ENCODE measurements around the gene SLC25A33. TPM values are rescaled to one million over a fixed set of nuclear protein-coding genes. Genes with fewer than 3 reads are reported as not detected.

SLC25A33 gene
- polyA plus RNA-seq, 3 donors from 2014 or later: 6.4 to 7.4 (median 7.0) TPM

DNA sequence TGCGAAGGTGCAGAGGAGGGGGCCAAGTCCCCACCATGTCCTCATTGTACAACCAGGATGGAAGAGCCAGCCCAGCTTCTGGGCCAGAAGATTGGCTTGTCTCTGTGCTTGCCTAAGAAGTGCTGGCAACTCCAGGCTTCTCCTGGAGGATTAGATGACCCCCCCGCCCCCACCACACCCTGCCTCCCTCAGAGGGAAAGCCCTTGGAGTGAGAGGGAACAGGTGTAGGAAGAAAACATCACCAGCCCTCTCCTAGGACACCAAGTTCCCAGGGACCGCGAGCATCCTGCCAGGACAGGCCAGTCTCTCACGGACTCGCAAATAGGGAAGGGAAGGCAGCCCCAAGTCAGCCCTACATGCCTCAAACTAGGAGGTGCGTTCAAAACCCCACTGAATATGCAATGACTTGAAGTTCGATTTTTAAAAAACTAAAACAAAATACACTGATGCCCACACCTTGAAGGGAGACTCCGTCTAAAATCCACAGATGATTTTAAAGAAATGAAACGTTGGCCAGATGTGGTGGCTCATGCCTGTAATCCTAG lies 20.7 kb upstream of the SLC25A33 start:
- Mint-ChIP-seq H3K36me3 (no peaks in the 10 kb centered on the region), H3K27ac (no peak overlapping the region), H3K4me1 (no peaks in the 10 kb centered on the region), H3K4me3 (no peak overlapping the region), H3K9me3 (no peaks in the 10 kb centered on the region), H3K27me3 (ENCODE audit: low read depth in 3 of 3) (peaks cover 0 to 4% (median 2%) of the 10 kb centered on the region in 3 donors)
- DNase-seq: no peak

DNA sequence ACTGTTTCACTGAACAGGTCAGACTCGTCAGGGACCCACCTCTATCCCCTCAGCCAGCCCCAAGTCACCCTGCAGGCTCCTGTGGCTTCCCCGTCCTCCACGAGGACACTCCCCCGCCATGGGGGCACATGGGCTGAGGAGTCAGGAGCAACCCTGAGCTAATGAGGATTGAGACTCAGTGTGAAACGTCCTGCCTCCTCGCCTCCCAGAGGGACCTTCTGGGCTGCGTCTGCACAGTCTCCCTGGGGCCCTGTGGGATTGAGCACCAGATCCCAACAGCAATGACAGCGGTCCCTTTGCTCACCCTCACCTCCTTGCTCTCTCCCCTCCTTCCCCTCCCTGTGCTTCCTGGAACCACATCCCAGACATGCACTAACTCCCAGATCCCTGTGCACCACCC lies 18.9 kb upstream of the SLC25A33 start:
- no peaks in the 10 kb centered on the region for H3K9me3 Mint-ChIP-seq
- no peak for DNase-seq
- H3K4me3 Mint-ChIP-seq: no peak overlapping the region
- no peaks in the 10 kb centered on the region for H3K36me3 Mint-ChIP-seq
- no peak overlapping the region for H3K27ac Mint-ChIP-seq
- peaks cover 2 to 4% (median 2%) of the 10 kb centered on the region in 3 donors for H3K27me3 Mint-ChIP-seq (ENCODE audit: low read depth in 3 of 3)
- H3K4me1 Mint-ChIP-seq: no peaks in the 10 kb centered on the region

DNA sequence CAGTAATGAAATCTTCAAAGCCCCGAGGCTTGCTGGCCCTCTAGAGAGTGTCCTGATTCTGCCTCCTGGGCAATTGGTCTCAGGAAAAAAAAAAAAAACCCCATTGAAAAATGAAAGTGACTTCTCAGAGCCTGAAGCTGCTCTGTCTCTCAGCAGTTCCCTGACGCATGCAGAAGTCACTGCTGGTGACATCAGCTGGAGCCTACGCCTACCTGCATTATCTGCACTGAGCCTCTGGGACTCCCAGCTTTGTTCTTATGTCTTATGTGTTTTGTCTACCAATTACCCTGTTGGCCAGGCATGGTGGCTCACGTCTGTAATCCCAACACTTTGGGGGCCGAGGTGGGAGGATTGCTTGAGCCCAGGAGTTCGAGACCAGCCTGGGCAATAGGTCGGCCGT lies 10.1 kb upstream of the SLC25A33 start:
- DNase-seq: no peak
- H3K4me3 Mint-ChIP-seq: no peak overlapping the region
- no peaks in the 10 kb centered on the region for H3K4me1 Mint-ChIP-seq
- H3K36me3 Mint-ChIP-seq: no peaks in the 10 kb centered on the region
- no peaks in the 10 kb centered on the region for H3K9me3 Mint-ChIP-seq
- peaks cover 0 to 3% (median 0%) of the 10 kb centered on the region in 3 donors for H3K27me3 Mint-ChIP-seq (ENCODE audit: low read depth in 3 of 3)
- H3K27ac Mint-ChIP-seq: no peak overlapping the region

DNA sequence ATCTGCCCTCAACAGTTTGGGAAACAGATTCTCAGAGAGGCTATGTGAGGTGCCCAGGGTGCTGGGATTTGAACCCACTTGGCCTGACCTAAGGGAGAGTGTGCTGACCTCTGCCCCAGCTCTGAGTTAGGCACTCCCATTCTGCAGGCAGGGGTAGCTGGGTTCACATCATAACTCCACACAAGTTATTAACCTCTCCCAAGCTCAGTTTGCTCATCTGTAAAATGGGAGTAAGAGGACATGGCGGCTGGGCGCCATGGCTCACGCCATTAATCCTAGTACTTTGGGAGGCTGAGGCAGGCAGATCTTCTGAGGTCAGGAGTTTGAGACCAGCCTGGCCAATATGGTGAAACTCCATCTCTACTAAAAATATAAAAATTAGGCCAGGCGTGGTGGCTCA lies 8.9 kb upstream of the SLC25A33 start:
- H3K27ac Mint-ChIP-seq: no peak overlapping the region
- no peaks in the 10 kb centered on the region for H3K9me3 Mint-ChIP-seq
- H3K27me3 Mint-ChIP-seq (ENCODE audit: low read depth in 3 of 3): peaks cover 0 to 1% (median 0%) of the 10 kb centered on the region in 3 donors
- DNase-seq: no peak
- H3K36me3 Mint-ChIP-seq: no peaks in the 10 kb centered on the region
- H3K4me3 Mint-ChIP-seq: no peak overlapping the region
- H3K4me1 Mint-ChIP-seq: no peaks in the 10 kb centered on the region

DNA sequence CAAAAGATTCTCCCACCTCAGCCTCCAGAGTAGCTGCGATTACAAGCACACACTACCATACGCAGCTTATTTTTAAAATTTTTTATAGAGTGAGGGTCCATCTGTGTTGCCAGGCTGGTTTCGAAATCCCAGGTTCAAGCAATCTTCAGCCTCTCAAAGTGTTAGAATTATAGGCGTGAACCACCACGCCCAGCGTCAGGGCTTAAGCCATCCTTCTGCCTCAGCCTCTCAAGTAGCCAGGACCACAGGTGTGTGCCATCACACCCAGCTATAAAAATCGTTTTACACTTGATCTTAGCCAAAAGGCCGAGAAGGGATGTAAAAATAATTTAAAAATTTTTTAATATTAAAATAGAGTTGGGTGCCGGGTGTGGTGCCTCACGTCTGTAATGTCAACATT lies 4.3 kb upstream of the SLC25A33 start:
- H3K4me1 Mint-ChIP-seq: peaks cover 13 to 16% of the 10 kb centered on the region in 2 donors
- no peaks in the 10 kb centered on the region for H3K9me3 Mint-ChIP-seq
- no peak overlapping the region for H3K4me3 Mint-ChIP-seq
- DNase-seq: no peak
- H3K36me3 Mint-ChIP-seq: no peaks in the 10 kb centered on the region
- H3K27ac Mint-ChIP-seq: no peak overlapping the region
- H3K27me3 Mint-ChIP-seq (ENCODE audit: low read depth in 3 of 3): peaks cover 2 to 6% (median 5%) of the 10 kb centered on the region in 3 donors

DNA sequence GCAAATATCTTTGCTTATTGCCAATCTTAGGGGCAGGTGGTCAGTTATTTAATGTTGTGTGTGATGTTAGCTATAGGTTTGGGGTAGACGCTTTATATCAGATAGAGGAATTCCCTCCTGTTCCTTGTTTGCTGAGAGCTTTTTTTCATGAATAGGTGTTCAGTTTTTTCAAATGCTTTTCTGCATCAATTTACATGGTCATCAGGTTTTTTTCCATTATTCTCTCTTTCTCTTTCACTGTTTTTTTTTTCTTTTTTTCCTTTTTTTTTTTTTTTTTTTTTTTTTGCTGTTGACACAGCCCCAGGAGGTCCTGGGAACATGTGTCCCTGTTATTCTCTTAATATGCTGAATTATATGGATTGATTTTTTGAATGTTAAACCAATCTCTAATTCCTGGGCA lies 3.0 kb upstream of the SLC25A33 start:
- Mint-ChIP-seq H3K27ac (no peak overlapping the region), H3K9me3 (no peaks in the 10 kb centered on the region), H3K36me3 (no peaks in the 10 kb centered on the region), H3K4me3 (no peak overlapping the region), H3K27me3 (ENCODE audit: low read depth in 3 of 3) (peaks cover 2 to 8% (median 5%) of the 10 kb centered on the region in 3 donors), H3K4me1 (peaks cover 21 to 25% of the 10 kb centered on the region in 2 donors)
- no peak for DNase-seq

DNA sequence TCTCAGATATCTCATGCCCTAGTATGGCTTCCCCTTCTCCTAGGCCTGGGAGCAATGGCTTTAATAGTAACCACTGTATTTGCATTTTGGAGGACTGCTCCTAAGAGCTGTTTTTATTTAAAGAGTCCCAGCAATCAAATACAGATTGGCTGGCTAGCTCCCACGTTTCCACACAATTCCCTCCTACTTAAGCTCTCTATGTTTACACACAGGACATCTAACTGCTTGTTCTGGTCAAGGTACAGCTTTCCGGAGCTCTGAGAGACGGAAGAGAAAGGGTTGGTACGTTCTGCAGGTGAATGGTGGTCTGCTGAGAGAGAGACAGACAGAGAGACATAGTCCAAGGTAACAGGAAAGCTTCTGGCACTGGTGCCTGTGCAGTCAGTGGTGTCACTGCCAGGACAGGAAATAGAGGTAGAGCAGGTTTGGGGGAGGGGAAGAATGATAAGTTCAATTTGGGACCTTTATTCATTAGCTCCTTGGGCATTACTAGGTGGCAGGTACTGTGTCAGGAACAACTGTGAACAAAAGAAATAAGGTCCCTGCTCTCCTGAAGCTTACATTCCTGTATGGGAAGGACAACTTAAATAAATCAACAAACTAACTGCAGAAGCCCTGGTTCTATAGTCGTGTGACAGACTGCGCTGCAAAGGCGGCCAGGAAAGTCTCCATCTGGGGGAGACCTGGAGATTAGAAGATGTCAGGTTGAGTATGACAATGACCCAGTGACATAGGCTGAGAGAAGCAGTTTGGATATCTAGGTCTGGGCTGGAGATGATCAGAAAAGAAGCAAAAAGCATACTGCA lies 1.2 kb upstream of the SLC25A33 start:
- peak overlapping the region; percentile 23 to 58 (median 44) for H3K4me3 Mint-ChIP-seq
- H3K27ac Mint-ChIP-seq: peak overlapping the region; percentile 80 to 89 (median 85)
- DNase-seq: no peak
- H3K27me3 Mint-ChIP-seq (ENCODE audit: low read depth in 3 of 3): peaks cover 2 to 9% (median 5%) of the 10 kb centered on the region in 3 donors
- peaks cover 28 to 32% of the 10 kb centered on the region in 2 donors for H3K4me1 Mint-ChIP-seq
- no peaks in the 10 kb centered on the region for H3K36me3 Mint-ChIP-seq
- H3K9me3 Mint-ChIP-seq: no peaks in the 10 kb centered on the region

DNA sequence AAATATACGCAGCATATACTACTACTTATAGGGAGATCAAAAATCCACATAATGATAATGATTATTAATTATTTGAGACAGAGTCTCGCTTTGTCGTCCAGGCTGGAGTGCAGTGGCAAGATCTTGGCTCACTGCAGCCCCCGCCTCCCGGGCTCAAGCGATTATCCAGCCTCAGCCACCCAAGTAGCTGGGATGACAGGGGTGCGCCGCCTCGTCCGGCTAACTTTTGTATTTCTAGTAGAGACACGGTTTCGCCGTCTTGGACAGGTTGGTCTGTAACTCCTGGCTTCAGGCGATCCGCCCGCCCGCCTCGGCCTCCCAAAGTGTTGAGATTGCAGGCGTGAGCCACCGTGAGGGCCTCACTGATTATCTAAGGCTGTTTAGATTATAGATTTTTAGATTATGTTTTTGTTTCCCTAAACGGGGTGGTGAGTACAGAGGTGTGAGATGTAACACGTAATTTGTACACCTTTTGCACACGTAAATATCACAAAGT lies 548 bp upstream of the SLC25A33 start:
- DNase-seq: no peak
- H3K4me3 Mint-ChIP-seq: peak overlapping the region; percentile 70 to 86 (median 84)

DNA sequence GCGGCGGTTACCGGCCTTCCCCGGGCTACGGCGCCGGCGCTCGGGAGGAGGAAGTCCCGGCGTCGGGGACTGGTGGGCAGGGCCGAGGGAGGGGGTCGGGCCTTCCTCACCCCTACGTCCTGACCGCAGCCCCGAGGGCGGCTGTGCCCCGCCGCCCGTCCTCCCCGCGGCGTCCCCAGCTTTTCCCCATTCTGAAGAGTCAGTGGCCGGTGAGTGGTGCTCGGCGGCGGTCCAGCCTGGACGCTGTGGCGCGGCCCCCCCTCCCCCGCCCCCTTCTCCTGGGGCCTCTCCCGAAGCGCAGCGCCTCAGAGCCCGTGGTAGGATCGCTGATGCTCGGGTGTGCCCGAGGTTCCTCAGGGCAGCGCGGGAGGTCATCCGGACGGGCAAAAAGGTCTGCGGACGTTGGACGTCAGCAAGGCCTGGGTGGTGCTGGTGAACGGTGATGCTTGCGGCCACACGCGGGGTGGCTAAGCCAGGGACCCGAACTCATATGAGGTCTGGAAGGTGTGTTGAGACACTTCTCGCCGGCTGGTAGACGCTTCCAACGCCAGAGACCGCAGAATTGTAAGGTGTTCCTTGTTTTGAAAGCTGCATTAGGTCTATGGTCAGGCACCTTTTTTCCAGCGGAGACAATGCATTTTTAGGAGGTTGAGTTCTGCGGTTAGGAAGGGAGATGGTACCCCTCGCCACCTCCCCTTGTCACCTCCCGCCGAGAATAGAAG lies 725 bp downstream of the SLC25A33 start:
- Mint-ChIP-seq H3K9me3 (no peaks in the 10 kb centered on the region), H3K27me3 (ENCODE audit: low read depth in 3 of 3) (peaks cover 2 to 11% (median 5%) of the 10 kb centered on the region in 3 donors), H3K36me3 (peaks cover 0 to 2% (median 0%) of the 10 kb centered on the region in 3 donors), H3K4me1 (peaks cover 28 to 37% of the 10 kb centered on the region in 2 donors), H3K4me3 (peak overlapping the region; percentile 87 to 90 (median 88)), H3K27ac (peak overlapping the region; percentile 75 to 94 (median 86))
- peak; percentile 64 to 69 (median 67) for DNase-seq

More for the DNA sequence above, 548 bp upstream of the SLC25A33 start:
- Mint-ChIP-seq H3K36me3 (no peaks in the 10 kb centered on the region), H3K27me3 (ENCODE audit: low read depth in 3 of 3) (peaks cover 2 to 9% (median 5%) of the 10 kb centered on the region in 3 donors), H3K27ac (peak overlapping the region; percentile 78 to 89 (median 86)), H3K4me1 (peaks cover 28 to 32% of the 10 kb centered on the region in 2 donors), H3K9me3 (no peaks in the 10 kb centered on the region)

DNA sequence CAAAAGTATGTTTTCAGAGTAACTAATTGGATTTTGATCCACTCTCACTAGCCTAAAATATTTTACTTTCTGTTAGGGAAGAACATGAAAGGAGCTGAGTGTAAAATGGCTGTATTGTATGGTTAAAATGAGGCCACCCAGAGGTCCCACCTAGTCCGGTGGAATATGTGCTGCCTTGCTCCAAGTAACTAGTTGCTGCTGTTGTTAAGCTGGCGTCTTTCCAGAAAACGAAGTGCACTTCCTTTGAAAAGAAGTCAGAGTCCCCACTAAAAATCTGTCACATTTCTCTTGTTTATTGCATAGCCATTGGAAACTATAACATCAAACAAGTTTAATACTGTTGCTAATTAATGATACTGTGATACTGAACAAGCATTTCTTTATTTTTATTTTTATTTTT lies 3.2 kb downstream of the SLC25A33 start:
- Mint-ChIP-seq H3K36me3 (peaks cover 0 to 3% (median 0%) of the 10 kb centered on the region in 3 donors), H3K4me1 (peaks cover 28 to 38% of the 10 kb centered on the region in 2 donors), H3K4me3 (peak overlapping the region in 1 of 5 donors; percentile 28), H3K27me3 (ENCODE audit: low read depth in 3 of 3) (peaks cover 2 to 11% (median 5%) of the 10 kb centered on the region in 3 donors), H3K27ac (peak overlapping the region in 1 of 6 donors; percentile 36), H3K9me3 (no peaks in the 10 kb centered on the region)
- no peak for DNase-seq

DNA sequence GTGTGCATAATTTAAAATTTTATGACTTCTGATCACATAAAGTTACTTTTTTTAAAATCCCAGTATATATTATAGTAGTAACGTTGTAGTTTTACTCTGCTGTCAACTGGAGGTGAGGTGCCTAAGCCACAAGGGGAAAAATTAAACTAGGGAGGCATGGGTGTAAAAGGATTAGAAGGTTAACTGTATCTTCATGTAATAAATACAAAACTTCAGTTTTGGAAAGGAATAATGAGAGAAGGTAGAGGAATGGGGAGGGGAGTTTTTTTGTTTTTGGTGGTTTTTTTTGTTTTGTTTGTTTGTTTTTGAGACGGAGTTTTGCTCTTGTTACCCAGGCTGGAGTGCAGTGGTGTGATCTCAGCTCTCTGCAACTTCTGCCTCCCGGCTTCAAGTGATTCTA lies 5.7 kb downstream of the SLC25A33 start:
- DNase-seq: no peak
- H3K4me1 Mint-ChIP-seq: peaks cover 15 to 23% of the 10 kb centered on the region in 2 donors
- H3K9me3 Mint-ChIP-seq: no peaks in the 10 kb centered on the region
- H3K27ac Mint-ChIP-seq: no peak overlapping the region
- no peak overlapping the region for H3K4me3 Mint-ChIP-seq
- peaks cover 0 to 3% (median 0%) of the 10 kb centered on the region in 3 donors for H3K36me3 Mint-ChIP-seq
- H3K27me3 Mint-ChIP-seq (ENCODE audit: low read depth in 3 of 3): peaks cover 0 to 6% (median 0%) of the 10 kb centered on the region in 3 donors

DNA sequence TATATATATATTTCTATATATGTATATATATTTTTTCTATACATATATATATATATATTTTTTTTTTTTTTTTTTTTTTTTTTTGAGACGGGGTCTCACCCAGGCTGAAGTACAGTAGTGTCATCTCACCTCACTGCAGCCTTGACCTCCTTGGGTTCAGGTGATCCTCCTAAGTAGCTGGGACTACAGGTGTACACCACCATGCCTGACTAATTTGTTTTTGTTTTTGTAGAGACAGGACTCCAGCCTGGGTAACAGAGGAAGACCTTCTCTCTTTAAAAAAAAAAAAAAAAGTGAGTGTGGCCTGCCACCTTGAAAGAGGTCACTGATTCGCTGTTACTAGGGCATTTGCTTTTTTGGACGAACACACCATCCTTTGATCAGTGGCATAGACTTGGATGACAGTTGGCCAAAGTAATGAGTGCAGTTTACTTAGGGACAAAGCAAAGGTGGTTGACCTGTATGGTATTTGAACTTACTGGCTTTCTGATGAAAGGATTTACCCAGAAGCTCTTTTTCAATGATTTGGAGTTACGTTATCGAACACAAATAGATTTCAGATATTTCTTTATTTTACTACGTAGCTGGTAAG lies 10.8 kb downstream of the SLC25A33 start:
- H3K4me3 Mint-ChIP-seq: no peak overlapping the region
- peaks cover 0 to 4% (median 0%) of the 10 kb centered on the region in 3 donors for H3K36me3 Mint-ChIP-seq
- H3K27me3 Mint-ChIP-seq (ENCODE audit: low read depth in 3 of 3): peaks cover 0 to 3% (median 0%) of the 10 kb centered on the region in 3 donors
- H3K9me3 Mint-ChIP-seq: no peaks in the 10 kb centered on the region
- peaks cover 1 to 3% of the 10 kb centered on the region in 2 donors for H3K4me1 Mint-ChIP-seq
- no peak for DNase-seq
- no peak overlapping the region for H3K27ac Mint-ChIP-seq

DNA sequence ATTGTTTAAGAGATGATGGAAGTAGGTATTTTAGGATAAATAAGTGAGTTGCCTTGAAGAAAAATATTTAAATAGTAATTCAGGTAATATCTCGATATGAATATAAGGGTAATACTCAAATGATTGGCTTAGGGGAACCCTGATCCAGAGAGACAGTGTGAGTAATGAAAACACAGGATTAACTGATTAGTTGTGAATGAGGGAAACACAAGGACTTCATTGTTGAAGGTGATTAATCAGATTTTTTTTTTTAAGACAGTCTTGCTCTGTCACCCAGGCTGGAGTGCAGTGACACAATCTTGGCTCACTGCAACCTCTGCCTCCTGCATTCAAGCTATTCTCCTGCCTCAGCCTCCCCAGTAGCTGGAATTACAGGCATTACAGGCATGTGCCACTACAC lies 12.7 kb downstream of the SLC25A33 start:
- Mint-ChIP-seq H3K9me3 (no peaks in the 10 kb centered on the region), H3K27ac (peak overlapping the region in 2 of 6 donors; percentile 59 to 69), H3K36me3 (peaks cover 10 to 20% (median 12%) of the 10 kb centered on the region in 3 donors), H3K4me1 (peaks cover 0 to 3% of the 10 kb centered on the region in 2 donors), H3K27me3 (ENCODE audit: low read depth in 3 of 3) (peaks cover 0 to 3% (median 0%) of the 10 kb centered on the region in 3 donors), H3K4me3 (no peak overlapping the region)
- DNase-seq: no peak
